Cardiac fibroblast (primary cell): ENCODE results near the gene STARD5.

Source experiments
- DNase-seq, 2 donors: peaks; one replicate each; pipeline versions ENCODE4 v3.0.0 to v3.0.0-alpha.2; 2010; ENCODE audit warnings: low read depth in 2 of 2
- H3K4me3 ChIP-seq, 2 donors: replicated peaks in 1 of 2; 1 replicate in 1 of 2; 2 replicates in 1 of 2; pipeline ENCODE4 v1.5.1; 2011; ENCODE audit warnings: low read depth in 2 of 2, low read length in 2 of 2, mild to moderate bottlenecking in 2 of 2, moderate library complexity in 1 of 2
- CTCF ChIP-seq: IDR thresholded peaks from one replicate; pipeline ENCODE4 v1.5.1; 2011; ENCODE audit warnings: low read depth, mild to moderate bottlenecking, low read length, inconsistent platforms

The STARD5 gene

GRCh38 chr15:81323944-81324881 is at the start of gene STARD5:
Gene STARD5 (minus strand): TSS chr15:81324141. CDS start chr15:81324099, 42 bp downstream.
- H3K4me3 ChIP-seq, result peak within 1 kb of the TSS; percentile 68 to 92
- peak; percentile 96 to 97 for DNase-seq
- no peak for TF ChIP-seq CTCF

- DNase-seq, result no peak
- TF ChIP-seq CTCF, result no peak
Measured at GRCh38 chr15:81373176-81373575, 49.2 kb upstream of the STARD5 start.

GRCh38 chr15:81372575-81372974 is 48.6 kb upstream of the STARD5 start:
- DNase-seq, result no peak
- no peak overlapping the region for H3K4me3 ChIP-seq
- TF ChIP-seq CTCF, result no peak

More at GRCh38 chr15:81373176-81373575, 49.2 kb upstream of the STARD5 start:
- no peak overlapping the region for H3K4me3 ChIP-seq

- H3K4me3 ChIP-seq, result no peak overlapping the region
- DNase-seq, result no peak
- no peak for TF ChIP-seq CTCF
Measured at GRCh38 chr15:81363718-81364500, 40.0 kb upstream of the STARD5 start.

- DNase-seq, result no peak
- H3K4me3 ChIP-seq, result no peak overlapping the region
- TF ChIP-seq CTCF, result no peak
Measured at GRCh38 chr15:81363276-81363675, 39.3 kb upstream of the STARD5 start.

GRCh38 chr15:81362790-81363189 is 38.8 kb upstream of the STARD5 start:
- no peak for DNase-seq
- H3K4me3 ChIP-seq, result no peak overlapping the region
- no peak for TF ChIP-seq CTCF
